Fibroblast of lung (primary cell): ENCODE measurements around the gene MTAP.

Experiments
- EZH2 ChIP-seq: IDR thresholded peaks from 2 replicates; pipeline ENCODE4 v1.5.1; 2012; ENCODE audit warnings: low read length, control low read depth, mild to moderate bottlenecking; ENCODE audit errors: missing control alignments
- TF ChIP-seq, protein P1 (sequence below), 2 donors: IDR thresholded peaks in 1 of 2; conservative IDR thresholded peaks in 1 of 2; 1 replicate in 1 of 2; 2 replicates in 1 of 2; pipeline ENCODE4 v1.5.1; 2011 to 2012; ENCODE audit warnings: low read length in 2 of 2, control low read depth in 1 of 2, inconsistent platforms in 1 of 2, low read depth in 1 of 2, mild to moderate bottlenecking in 1 of 2

GRCh38 chr9:21919377-21920362 lies 117.2 kb downstream of the MTAP start:
- TF ChIP-seq, protein P1, sequence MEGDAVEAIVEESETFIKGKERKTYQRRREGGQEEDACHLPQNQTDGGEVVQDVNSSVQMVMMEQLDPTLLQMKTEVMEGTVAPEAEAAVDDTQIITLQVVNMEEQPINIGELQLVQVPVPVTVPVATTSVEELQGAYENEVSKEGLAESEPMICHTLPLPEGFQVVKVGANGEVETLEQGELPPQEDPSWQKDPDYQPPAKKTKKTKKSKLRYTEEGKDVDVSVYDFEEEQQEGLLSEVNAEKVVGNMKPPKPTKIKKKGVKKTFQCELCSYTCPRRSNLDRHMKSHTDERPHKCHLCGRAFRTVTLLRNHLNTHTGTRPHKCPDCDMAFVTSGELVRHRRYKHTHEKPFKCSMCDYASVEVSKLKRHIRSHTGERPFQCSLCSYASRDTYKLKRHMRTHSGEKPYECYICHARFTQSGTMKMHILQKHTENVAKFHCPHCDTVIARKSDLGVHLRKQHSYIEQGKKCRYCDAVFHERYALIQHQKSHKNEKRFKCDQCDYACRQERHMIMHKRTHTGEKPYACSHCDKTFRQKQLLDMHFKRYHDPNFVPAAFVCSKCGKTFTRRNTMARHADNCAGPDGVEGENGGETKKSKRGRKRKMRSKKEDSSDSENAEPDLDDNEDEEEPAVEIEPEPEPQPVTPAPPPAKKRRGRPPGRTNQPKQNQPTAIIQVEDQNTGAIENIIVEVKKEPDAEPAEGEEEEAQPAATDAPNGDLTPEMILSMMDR (conservative IDR thresholded peaks at IDR 0.05 in 1 of 2, IDR thresholded peaks at IDR 0.05 in 1 of 2; ENCODE audit: low read depth in 1 of 2, low read length in 2 of 2): no peak
- no peak for TF ChIP-seq EZH2
